Hepatocyte (in vitro differentiated cells): ENCODE data around the gene MRPL16.

Experiments
- CTCF ChIP-seq: fragments of 200-600 bp; sonication (generic); IDR thresholded peaks from 2 replicates; pipeline ENCODE4 v1.5.1; 2016; ENCODE audit warnings: antibody characterized with exemption, mild to moderate bottlenecking; ENCODE audit not compliant: poor library complexity
- EZH2phosphoT487 ChIP-seq: fragments of 200-600 bp; sonication (generic); IDR thresholded peaks from one replicate; pipeline ENCODE4 v1.6.1; 2018; ENCODE audit warnings: antibody characterized with exemption, mild to moderate bottlenecking, low read depth, moderate library complexity; ENCODE audit not compliant: unreplicated experiment, severe bottlenecking

- TF ChIP-seq EZH2phosphoT487: no peak
- no peak for TF ChIP-seq CTCF
Measured at GRCh38 chr11:59829358-59829757, 18.8 kb upstream of the MRPL16 start.
